HepG2 (cell line): ENCODE results near the gene CCDC17. TPM values are rescaled to one million over a fixed set of nuclear protein-coding genes. Genes with fewer than 3 reads are reported as not detected.

Source experiments
- ATAC-seq: fragments of 200-7000 bp; cut with Tn5 transposase; 3 replicates; pipeline ENCODE4 v1.9.1; 2020; ENCODE audit warnings: mild to moderate bottlenecking, moderate library complexity
- BruUV-seq: library from RNA; stranded (reverse); fragments of 400-500 nt; replicated peaks from 2 replicates; lab custom pipeline; 2021; lab: Mats Ljungman, UMichigan
- CTCF ChIA-PET: fragments of 300-600 bp; formaldehyde crosslinking; extraction: SDS; loops from one replicate; lab custom pipeline; 2021; ENCODE audit warnings: low total read pairs, inconsistent platforms, low intra/inter-chr PET ratio; lab: Yijun Ruan, JAX
- POLR2A ChIA-PET: fragments of 350-600 bp; sonication (Branson Sonifier 250); formaldehyde crosslinking; loops from one replicate; lab custom pipeline; 2020; ENCODE audit warnings: antibody characterized with exemption, inconsistent platforms; lab: Yijun Ruan, JAX
- DNase-seq: peaks from one replicate; pipeline ENCODE4 v3.0.0-alpha.2; 2015; ENCODE audit warnings: low spot score
- FAIRE-seq: peaks from 3 replicates; lab custom pipeline; 2011; peaks lifted over from hg19 to GRCh38; lab: Jason Lieb, UNC
- H2AFZ ChIP-seq: one replicate; pipeline ENCODE4 v1.6.1; 2011; ENCODE audit warnings: low read length, inconsistent platforms
- H3K27ac ChIP-seq: fragments of 300-600 bp; 3 replicates; pipeline ENCODE4 v1.8.0; 2011; ENCODE audit warnings: mixed run types, mild to moderate bottlenecking, mixed read lengths, low read length, inconsistent platforms; ENCODE audit not compliant: insufficient read depth; ENCODE audit errors: extremely low read length
- H3K27me3 ChIP-seq, 2 experiments: fragments of 200-600 bp in 1 of 2; 2 replicates in 1 of 2; 3 replicates in 1 of 2; pipeline versions ENCODE4 v1.6.0 to v1.8.0; 2011; ENCODE audit warnings: low read length in 2 of 2, mild to moderate bottlenecking in 2 of 2, moderate library complexity in 2 of 2, inconsistent platforms in 1 of 2; ENCODE audit not compliant: insufficient read depth in 2 of 2, control insufficient read depth in 1 of 2
- H3K36me3 ChIP-seq, 2 experiments: fragments of 200-600 bp in 1 of 2; replicated peaks in 1 of 2; 2 replicates in 1 of 2; 3 replicates in 1 of 2; pipeline versions ENCODE4 v1.5.1 to v1.8.0; 2011; ENCODE audit warnings: low read length in 2 of 2, inconsistent platforms in 1 of 2; ENCODE audit not compliant: insufficient read depth in 2 of 2, control insufficient read depth in 1 of 2
- H3K4me1 ChIP-seq: 2 replicates; pipeline ENCODE4 v1.5.1; 2012; ENCODE audit warnings: low read length, inconsistent platforms; ENCODE audit not compliant: insufficient read depth
- H3K4me2 ChIP-seq: 2 replicates; pipeline ENCODE4 v1.6.0; 2011; ENCODE audit warnings: low read depth, low read length, inconsistent platforms
- H3K4me3 ChIP-seq, 3 experiments: fragments of 200-600 bp in 1 of 3; sonication (generic), shearing (Covaris generic) in 1 of 3; replicated peaks in 1 of 3; 2 replicates each; pipeline ENCODE4 v1.5.1; 2011 to 2016; ENCODE audit warnings: low read length in 3 of 3, inconsistent platforms in 2 of 3, low read depth in 2 of 3, mild to moderate bottlenecking in 2 of 3, control low read depth in 1 of 3, mixed read lengths in 1 of 3; ENCODE audit not compliant: insufficient read depth in 1 of 3
- H3K79me2 ChIP-seq: one replicate; pipeline ENCODE4 v1.6.1; 2011; ENCODE audit warnings: low read length, inconsistent platforms; ENCODE audit not compliant: insufficient read depth
- H3K9ac ChIP-seq: 2 replicates; pipeline ENCODE4 v1.6.0; 2011; ENCODE audit warnings: mild to moderate bottlenecking, low read depth, low read length, inconsistent platforms; ENCODE audit not compliant: insufficient read depth
- H3K9me3 ChIP-seq: 2 replicates; pipeline ENCODE4 v1.5.1; 2012; ENCODE audit warnings: mild to moderate bottlenecking, low read length
- H4K20me1 ChIP-seq: 2 replicates; pipeline ENCODE4 v1.6.0; 2011; ENCODE audit warnings: inconsistent platforms, mild to moderate bottlenecking, low read length, moderate library complexity; ENCODE audit not compliant: insufficient read depth
- IKZF5 ChIP-seq: IDR thresholded peaks from 2 replicates; pipeline ENCODE4 v1.6.1; 2018; ENCODE audit warnings: missing genetic modification reagents, mild to moderate bottlenecking, missing compliant biosample characterization
- TRAFD1 ChIP-seq: sonication (generic); formaldehyde crosslinking; IDR thresholded peaks from 2 replicates; pipeline ENCODE4 v1.5.1; 2020; ENCODE audit warnings: missing genetic modification reagents, mild to moderate bottlenecking, borderline replicate concordance
- ZNF691 ChIP-seq: sonication (generic); formaldehyde crosslinking; IDR thresholded peaks from 2 replicates; pipeline ENCODE4 v1.4.0; 2020; ENCODE audit warnings: missing genetic modification reagents, low read depth, mild to moderate bottlenecking, borderline replicate concordance
- ZSCAN9 ChIP-seq: IDR thresholded peaks from 2 replicates; pipeline ENCODE4 v1.6.1; 2016; ENCODE audit warnings: borderline replicate concordance
- WGBS: methylation state at CpG from one replicate; pipeline ENCODE4 v1.1.6; 2017; ENCODE audit warnings: low lambda C conversion rate; 5-methylcytosine and 5-hydroxymethylcytosine counted together
- in situ Hi-C: cut with HindIII; loops from 2 replicates; pipeline ENCODE4 v1.10.0; 2017; ENCODE audit warnings: low pct_unique_long_range_greater_than_20kb; ENCODE audit not compliant: extremely low pct_ligation_motif_present
- intact Hi-C: fragments of 100-400 bp; cut with micrococcal nuclease; formaldehyde crosslinking; loops from one replicate; pipeline ENCODE4 v1.10.0; 2022; ENCODE audit not compliant: unreplicated experiment
- polyA plus RNA-seq, 8 experiments: library from polyadenylated mRNA; depleted of rRNA in 3 of 8; stranded (reverse) in 7 of 8; unstranded in 1 of 8; fragments of >200 nt; fragmentation: Illumina TruSeq in 4 of 8; extraction: Trizol in 4 of 8; gene quantifications; 2 replicates each; pipeline versions ENCODE4 v1.2.1 to v1.2.3, GENCODE V29; 2011 to 2016; ENCODE audit warnings: low read depth in 4 of 8, missing spikeins in 1 of 8, mixed read lengths in 1 of 8; ENCODE audit not compliant: insufficient read depth in 1 of 8
- total RNA-seq, 5 experiments: library from RNA; depleted of rRNA; stranded (reverse); fragments of >200 nt; fragmentation: Illumina TruSeq; extraction: Trizol; gene quantifications; 2 replicates each; pipeline ENCODE4 v1.2.3, GENCODE V29; 2016; ENCODE audit warnings: low read depth in 1 of 5

The CCDC17 gene
- total and polyA plus RNA-seq, 2 of the 13 experiments (the other 11 are each of a cell fraction or from before 2014, with no cell fraction given) = 1.5 to 3.3 TPM

GRCh38 chr1:45573231-45573804 lies 50.5 kb downstream of the CCDC17 start:
- Histone ChIP-seq H3K27ac (no peak overlapping the region), H2AFZ (no peak overlapping the region), H3K9ac (no peak overlapping the region), H3K79me2 (no peaks in the 10 kb centered on the region), H3K4me3 (no peak overlapping the region), H3K4me1 (no peaks in the 10 kb centered on the region), H3K36me3 (peaks cover 6 to 17% of the 10 kb centered on the region in 2 experiments), H3K27me3 (no peaks in the 10 kb centered on the region), H3K4me2 (no peak overlapping the region), H3K9me3 (no peaks in the 10 kb centered on the region), H4K20me1 (0 out of 2 replicates have a peak, but pooled peaks cover 6% of the 10 kb centered on the region)
- TF ChIP-seq ZSCAN9 (CRISPR knock-in tag) (no peak), ZNF691 (CRISPR knock-in tag) (no peak), TRAFD1 (CRISPR knock-in tag) (no peak), IKZF5 (no peak)
- POLR2A ChIA-PET = no interaction called here
- BruUV-seq = TSS peak; percentile 22
- WGBS = 80% methylated on average over 3 of the region's 3 CpGs
- CTCF ChIA-PET = no interaction called here
- FAIRE-seq (no peak), DNase-seq (no peak), ATAC-seq (no peak)
- in situ Hi-C loops = no loop called here
- intact Hi-C loops = loop anchor here (5.0 kb wide), 1 partner anchor 216 kb away; no protein-coding TSS in a partner anchor
